ENCODE data around the gene SMCO4.

SMCO4 gene

DNA sequence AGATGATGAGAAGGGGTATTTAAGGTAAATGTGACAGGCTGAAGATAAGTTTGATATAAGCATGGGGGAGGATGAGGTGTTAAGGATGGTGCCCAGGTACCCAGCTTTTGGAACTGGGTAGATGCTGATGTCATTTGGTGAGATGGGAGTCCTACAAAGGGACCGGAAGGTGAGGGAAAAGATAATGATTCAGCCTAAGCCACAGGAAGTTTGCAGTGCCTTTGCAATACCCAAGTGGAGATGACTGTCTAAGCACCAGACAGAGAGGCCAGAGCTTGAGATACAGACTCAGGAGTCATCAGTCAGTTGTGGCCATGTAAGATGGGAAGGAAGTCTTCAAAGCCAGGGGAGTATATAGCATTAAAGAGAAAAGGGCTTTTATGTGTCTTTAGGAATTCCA lies 30.0 kb upstream of the SMCO4 start:
- Histone ChIP-seq H3K79me2 (ENCODE audit: insufficient read depth, low read length) (no peaks in the 10 kb centered on the region), H3K9ac (ENCODE audit: low read length) (no peak overlapping the region), H4K20me1 (ENCODE audit: low read depth, low read length) (no peaks in the 10 kb centered on the region), H3K9me2 (replicated peaks; ENCODE audit: insufficient read depth, low read length) (no peaks in the 10 kb centered on the region), H3K27me3 (ENCODE audit: low read length) (no peaks in the 10 kb centered on the region), H3K36me3 (ENCODE audit: low read length) (no peaks in the 10 kb centered on the region), H2AFZ (ENCODE audit: low read depth, low read length, severe bottlenecking) (no peak overlapping the region), H3K9me3 (ENCODE audit: insufficient read depth, low read length) (no peaks in the 10 kb centered on the region), H3K27ac (ENCODE audit: low read depth, low read length) (no peak overlapping the region), H3K4me3 (ENCODE audit: insufficient read depth, low read length, poor library complexity, severe bottlenecking) (no peak overlapping the region), H3K4me2 (ENCODE audit: low read depth, low read length, poor library complexity, severe bottlenecking) (no peak overlapping the region), H3F3A (ENCODE audit: insufficient read depth) (no peaks in the 10 kb centered on the region)
- no peak for TF ChIP-seq EZH2phosphoT487 (conservative IDR thresholded peaks at IDR 0.05; ENCODE audit: low read length)
- TF ChIP-seq, protein P1, sequence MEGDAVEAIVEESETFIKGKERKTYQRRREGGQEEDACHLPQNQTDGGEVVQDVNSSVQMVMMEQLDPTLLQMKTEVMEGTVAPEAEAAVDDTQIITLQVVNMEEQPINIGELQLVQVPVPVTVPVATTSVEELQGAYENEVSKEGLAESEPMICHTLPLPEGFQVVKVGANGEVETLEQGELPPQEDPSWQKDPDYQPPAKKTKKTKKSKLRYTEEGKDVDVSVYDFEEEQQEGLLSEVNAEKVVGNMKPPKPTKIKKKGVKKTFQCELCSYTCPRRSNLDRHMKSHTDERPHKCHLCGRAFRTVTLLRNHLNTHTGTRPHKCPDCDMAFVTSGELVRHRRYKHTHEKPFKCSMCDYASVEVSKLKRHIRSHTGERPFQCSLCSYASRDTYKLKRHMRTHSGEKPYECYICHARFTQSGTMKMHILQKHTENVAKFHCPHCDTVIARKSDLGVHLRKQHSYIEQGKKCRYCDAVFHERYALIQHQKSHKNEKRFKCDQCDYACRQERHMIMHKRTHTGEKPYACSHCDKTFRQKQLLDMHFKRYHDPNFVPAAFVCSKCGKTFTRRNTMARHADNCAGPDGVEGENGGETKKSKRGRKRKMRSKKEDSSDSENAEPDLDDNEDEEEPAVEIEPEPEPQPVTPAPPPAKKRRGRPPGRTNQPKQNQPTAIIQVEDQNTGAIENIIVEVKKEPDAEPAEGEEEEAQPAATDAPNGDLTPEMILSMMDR (IDR thresholded peaks at IDR 0.05; ENCODE audit: insufficient read depth, low read length, poor library complexity, severe bottlenecking), result no peak

DNA sequence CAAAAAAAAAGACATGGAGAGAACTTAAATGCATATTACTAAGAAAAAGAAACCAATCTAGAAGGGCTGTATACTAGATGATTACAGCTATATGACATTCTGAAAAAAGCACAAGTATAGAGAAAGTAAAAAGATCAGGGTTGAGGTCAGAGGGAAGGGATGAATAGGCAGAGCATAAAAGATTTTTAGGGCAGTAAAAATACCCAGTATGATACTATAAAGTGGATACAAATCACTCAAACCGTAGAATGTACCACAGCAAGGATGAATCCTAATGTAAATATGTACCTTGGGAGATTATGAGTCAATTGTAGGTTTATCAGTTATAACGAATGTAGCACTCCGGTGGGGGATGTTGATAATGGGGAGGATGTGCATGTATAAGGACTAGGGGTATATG lies 29.4 kb upstream of the SMCO4 start:
- Histone ChIP-seq H3K36me3 (ENCODE audit: low read length) (no peaks in the 10 kb centered on the region), H3K9ac (ENCODE audit: low read length) (no peak overlapping the region), H3F3A (ENCODE audit: insufficient read depth) (no peaks in the 10 kb centered on the region), H3K27ac (ENCODE audit: low read depth, low read length) (no peak overlapping the region), H3K4me3 (ENCODE audit: insufficient read depth, low read length, poor library complexity, severe bottlenecking) (no peak overlapping the region), H3K79me2 (ENCODE audit: insufficient read depth, low read length) (no peaks in the 10 kb centered on the region), H2AFZ (ENCODE audit: low read depth, low read length, severe bottlenecking) (no peak overlapping the region), H3K4me2 (ENCODE audit: low read depth, low read length, poor library complexity, severe bottlenecking) (no peak overlapping the region), H3K9me2 (replicated peaks; ENCODE audit: insufficient read depth, low read length) (no peaks in the 10 kb centered on the region), H4K20me1 (ENCODE audit: low read depth, low read length) (no peaks in the 10 kb centered on the region), H3K27me3 (ENCODE audit: low read length) (no peaks in the 10 kb centered on the region), H3K9me3 (ENCODE audit: insufficient read depth, low read length) (no peaks in the 10 kb centered on the region)
- TF ChIP-seq, protein P1 (IDR thresholded peaks at IDR 0.05; ENCODE audit: insufficient read depth, low read length, poor library complexity, severe bottlenecking), result no peak
- no peak for TF ChIP-seq EZH2phosphoT487 (conservative IDR thresholded peaks at IDR 0.05; ENCODE audit: low read length)

DNA sequence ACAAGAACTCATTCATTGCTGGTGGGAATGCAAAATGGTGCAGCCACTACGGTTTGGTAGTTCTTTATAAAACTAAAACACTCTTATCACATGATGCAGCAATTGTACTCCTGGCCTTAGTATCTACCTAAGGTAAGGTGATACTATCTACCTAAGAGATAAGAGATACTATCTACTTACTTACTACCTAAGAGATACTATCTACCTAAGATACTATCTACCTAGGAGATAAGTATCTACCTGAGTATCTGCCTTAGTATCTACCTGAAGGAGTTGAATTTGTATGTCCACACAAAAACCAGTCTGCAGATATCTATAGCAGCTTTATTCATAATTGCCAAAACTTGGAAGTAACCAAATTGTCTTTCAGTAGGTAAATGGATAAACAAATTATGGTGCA lies 29.0 kb upstream of the SMCO4 start:
- Histone ChIP-seq H3K27ac (ENCODE audit: low read depth, low read length) (no peak overlapping the region), H3K4me2 (ENCODE audit: low read depth, low read length, poor library complexity, severe bottlenecking) (no peak overlapping the region), H3K27me3 (ENCODE audit: low read length) (no peaks in the 10 kb centered on the region), H3K9me2 (replicated peaks; ENCODE audit: insufficient read depth, low read length) (no peaks in the 10 kb centered on the region), H3K4me3 (ENCODE audit: insufficient read depth, low read length, poor library complexity, severe bottlenecking) (no peak overlapping the region), H4K20me1 (ENCODE audit: low read depth, low read length) (no peaks in the 10 kb centered on the region), H3K36me3 (ENCODE audit: low read length) (no peaks in the 10 kb centered on the region), H2AFZ (ENCODE audit: low read depth, low read length, severe bottlenecking) (no peak overlapping the region), H3F3A (ENCODE audit: insufficient read depth) (no peaks in the 10 kb centered on the region), H3K79me2 (ENCODE audit: insufficient read depth, low read length) (no peaks in the 10 kb centered on the region), H3K9ac (ENCODE audit: low read length) (no peak overlapping the region), H3K9me3 (ENCODE audit: insufficient read depth, low read length) (no peaks in the 10 kb centered on the region)
- TF ChIP-seq, protein P1 (IDR thresholded peaks at IDR 0.05; ENCODE audit: insufficient read depth, low read length, poor library complexity, severe bottlenecking), result no peak
- no peak for TF ChIP-seq EZH2phosphoT487 (conservative IDR thresholded peaks at IDR 0.05; ENCODE audit: low read length)

Measured in SU-DHL-6 (cell line).